OCI-LY1 (cell line): ENCODE results near the gene SPOCK2.

Source experiments
- EZH2 ChIP-seq: fragments of 200-600 bp; sonication (generic), shearing (Covaris generic); IDR thresholded peaks from 2 replicates; pipeline ENCODE4 v1.8.0; 2017; ENCODE audit warnings: borderline replicate concordance, mixed run types, mild to moderate bottlenecking, antibody characterized with exemption, low read length, moderate library complexity, mixed read lengths
- TF ChIP-seq, protein P1 (sequence below): fragments of 200-600 bp; sonication (generic), shearing (Covaris generic); IDR thresholded peaks from 2 replicates; pipeline ENCODE4 v1.5.1; 2017; ENCODE audit warnings: mild to moderate bottlenecking, antibody characterized with exemption, low read length, moderate library complexity, mixed read lengths

DNA sequence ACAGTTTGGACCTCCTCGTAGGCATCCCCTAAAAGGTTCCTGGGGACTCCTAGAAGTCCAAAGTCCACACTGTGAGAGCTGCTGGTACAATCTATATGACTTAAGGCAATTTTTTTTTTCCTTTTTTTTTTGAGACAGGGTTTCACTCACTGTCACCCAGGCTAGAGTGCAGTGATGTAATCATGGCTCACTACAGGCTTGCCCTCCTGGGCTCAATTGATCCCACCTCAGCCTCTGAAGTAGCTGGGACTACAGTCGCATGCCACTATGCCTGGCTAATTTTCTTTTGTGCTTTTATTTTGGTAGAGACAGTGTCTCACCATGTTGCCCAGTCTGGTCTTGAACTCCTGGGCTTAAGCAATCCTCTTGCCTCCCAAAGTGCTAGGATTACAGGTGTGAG, 4.6 kb upstream of the SPOCK2 start:
- TF ChIP-seq, protein P1, sequence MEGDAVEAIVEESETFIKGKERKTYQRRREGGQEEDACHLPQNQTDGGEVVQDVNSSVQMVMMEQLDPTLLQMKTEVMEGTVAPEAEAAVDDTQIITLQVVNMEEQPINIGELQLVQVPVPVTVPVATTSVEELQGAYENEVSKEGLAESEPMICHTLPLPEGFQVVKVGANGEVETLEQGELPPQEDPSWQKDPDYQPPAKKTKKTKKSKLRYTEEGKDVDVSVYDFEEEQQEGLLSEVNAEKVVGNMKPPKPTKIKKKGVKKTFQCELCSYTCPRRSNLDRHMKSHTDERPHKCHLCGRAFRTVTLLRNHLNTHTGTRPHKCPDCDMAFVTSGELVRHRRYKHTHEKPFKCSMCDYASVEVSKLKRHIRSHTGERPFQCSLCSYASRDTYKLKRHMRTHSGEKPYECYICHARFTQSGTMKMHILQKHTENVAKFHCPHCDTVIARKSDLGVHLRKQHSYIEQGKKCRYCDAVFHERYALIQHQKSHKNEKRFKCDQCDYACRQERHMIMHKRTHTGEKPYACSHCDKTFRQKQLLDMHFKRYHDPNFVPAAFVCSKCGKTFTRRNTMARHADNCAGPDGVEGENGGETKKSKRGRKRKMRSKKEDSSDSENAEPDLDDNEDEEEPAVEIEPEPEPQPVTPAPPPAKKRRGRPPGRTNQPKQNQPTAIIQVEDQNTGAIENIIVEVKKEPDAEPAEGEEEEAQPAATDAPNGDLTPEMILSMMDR: no peak
- no peak for TF ChIP-seq EZH2
